IMR-90 (cell line): ENCODE results near the gene CDK11B. TPM values are rescaled to one million over a fixed set of nuclear protein-coding genes. Genes with fewer than 3 reads are reported as not detected.

Experiments
- ATAC-seq: fragments of 200-7000 bp; cut with Tn5 transposase; 2 replicates; pipeline ENCODE4 v1.9.1; 2020; ENCODE audit warnings: low read depth, mild to moderate bottlenecking, moderate library complexity
- BruUV-seq: library from RNA; stranded (reverse); fragments of 400-500 nt; replicated peaks from 2 replicates; lab custom pipeline; 2021; lab: Mats Ljungman, UMichigan
- CTCF ChIA-PET: fragments of 300-600 bp; formaldehyde crosslinking; extraction: SDS; loops from one replicate; lab custom pipeline; 2021; ENCODE audit warnings: antibody characterized with exemption; lab: Yijun Ruan, JAX
- POLR2A ChIA-PET: fragments of 300-600 bp; sonication (Branson Sonifier 250); formaldehyde crosslinking; loops from one replicate; lab custom pipeline; 2022; ENCODE audit warnings: antibody characterized with exemption; ENCODE audit not compliant: unreplicated experiment; lab: Charles Lee
- DNase-seq: peaks from one replicate; pipeline ENCODE4 v3.0.0; 2013
- H2AFZ ChIP-seq: replicated peaks from 2 replicates; pipeline ENCODE3; 2013; ENCODE audit warnings: low read length, mild to moderate bottlenecking; ENCODE audit not compliant: poor library complexity
- H2AK5ac ChIP-seq: 2 replicates; pipeline ENCODE4 v1.6.1; 2013; ENCODE audit warnings: low read depth, low read length, inconsistent platforms
- H2AK9ac ChIP-seq: replicated peaks from 2 replicates; pipeline ENCODE3; 2013; ENCODE audit warnings: mild to moderate bottlenecking, low read depth, low read length, moderate library complexity; ENCODE audit not compliant: poor library complexity
- H2BK120ac ChIP-seq: 2 replicates; pipeline ENCODE4 v1.6.1; 2013; ENCODE audit warnings: low read depth, low read length, inconsistent platforms
- H2BK15ac ChIP-seq: 3 replicates; pipeline ENCODE4 v1.6.1; 2013; ENCODE audit warnings: low read depth, low read length, inconsistent platforms
- H2BK20ac ChIP-seq: 2 replicates; pipeline ENCODE4 v1.6.1; 2013; ENCODE audit warnings: low read depth, mild to moderate bottlenecking, inconsistent platforms, low read length, moderate library complexity
- H2BK5ac ChIP-seq: 2 replicates; pipeline ENCODE4 v1.6.1; 2013; ENCODE audit warnings: mild to moderate bottlenecking, low read depth, low read length, inconsistent platforms; ENCODE audit not compliant: poor library complexity, severe bottlenecking
- H3K14ac ChIP-seq: replicated peaks from 2 replicates; pipeline ENCODE4 v1.6.1; 2013; ENCODE audit warnings: low read depth, low read length, inconsistent platforms
- H3K18ac ChIP-seq: 2 replicates; pipeline ENCODE4 v1.6.1; 2013; ENCODE audit warnings: low read depth, low read length, control low read depth
- H3K23ac ChIP-seq: 2 replicates; pipeline ENCODE4 v1.6.1; 2013; ENCODE audit warnings: low read depth, low read length, inconsistent platforms
- H3K27ac ChIP-seq: 2 replicates; pipeline ENCODE4 v1.5.1; 2013; ENCODE audit warnings: mild to moderate bottlenecking, control low read depth, low read length; ENCODE audit not compliant: insufficient read depth
- H3K27me3 ChIP-seq: 2 replicates; pipeline ENCODE4 v1.6.1; 2013; ENCODE audit warnings: low read length; ENCODE audit not compliant: control insufficient read depth, insufficient read depth
- H3K36me3 ChIP-seq: 2 replicates; pipeline ENCODE4 v1.6.1; 2013; ENCODE audit warnings: low read length, mixed read lengths; ENCODE audit not compliant: control insufficient read depth, insufficient read depth
- H3K4ac ChIP-seq: 2 replicates; pipeline ENCODE4 v1.6.1; 2013; ENCODE audit warnings: low read depth, low read length, inconsistent platforms
- H3K4me1 ChIP-seq: 2 replicates; pipeline ENCODE4 v1.6.1; 2013; ENCODE audit warnings: low read length, mixed read lengths; ENCODE audit not compliant: control insufficient read depth, insufficient read depth
- H3K4me2 ChIP-seq: 2 replicates; pipeline ENCODE4 v1.6.1; 2013; ENCODE audit warnings: low read depth, mild to moderate bottlenecking, control low read depth, low read length, moderate library complexity
- H3K4me3 ChIP-seq: 2 replicates; pipeline ENCODE4 v1.5.1; 2013; ENCODE audit warnings: low read depth, mild to moderate bottlenecking, control low read depth, low read length, moderate library complexity; ENCODE audit not compliant: insufficient read depth
- H3K56ac ChIP-seq: 2 replicates; pipeline ENCODE4 v1.6.1; 2013; ENCODE audit warnings: low read length, inconsistent platforms; ENCODE audit not compliant: insufficient read depth; ENCODE audit errors: extremely low read depth
- H3K79me1 ChIP-seq, 2 experiments: 2 replicates each; pipeline ENCODE4 v1.6.1; 2013; ENCODE audit warnings: low read length in 2 of 2, inconsistent platforms in 1 of 2, low read depth in 1 of 2
- H3K9ac ChIP-seq: 2 replicates; pipeline ENCODE4 v1.6.1; 2013; ENCODE audit warnings: low read depth, low read length, control low read depth
- H3K9me1 ChIP-seq: 2 replicates; pipeline ENCODE4 v1.6.1; 2013; ENCODE audit warnings: low read length, inconsistent platforms; ENCODE audit not compliant: insufficient read depth
- H3K9me3 ChIP-seq: 2 replicates; pipeline ENCODE4 v1.6.1; 2013; ENCODE audit warnings: low read length; ENCODE audit not compliant: control insufficient read depth, insufficient read depth
- H4K20me1 ChIP-seq: 2 replicates; pipeline ENCODE4 v1.6.1; 2013; ENCODE audit warnings: low read length, inconsistent platforms; ENCODE audit not compliant: insufficient read depth
- H4K5ac ChIP-seq: 2 replicates; pipeline ENCODE4 v1.6.1; 2013; ENCODE audit warnings: mild to moderate bottlenecking, low read depth, low read length, control low read depth
- H4K8ac ChIP-seq, 2 experiments: 2 replicates each; pipeline ENCODE4 v1.6.1; 2013; ENCODE audit warnings: low read depth in 2 of 2, low read length in 2 of 2, control low read depth in 1 of 2, inconsistent platforms in 1 of 2
- H4K91ac ChIP-seq: 2 replicates; pipeline ENCODE4 v1.6.1; 2013; ENCODE audit warnings: low read depth, low read length, inconsistent platforms; ENCODE audit not compliant: insufficient read depth
- ELK1 ChIP-seq: fragments of 150-350 bp; IDR thresholded peaks from 2 replicates; pipeline ENCODE4 v1.6.1; 2016; ENCODE audit warnings: low read depth, mild to moderate bottlenecking, low read length, moderate library complexity, borderline replicate concordance
- MXI1 ChIP-seq: IDR thresholded peaks from 2 replicates; pipeline ENCODE4 v1.6.1; 2012; ENCODE audit warnings: low read depth, mild to moderate bottlenecking, low read length, moderate library complexity, borderline replicate concordance
- POLR2A ChIP-seq: IDR thresholded peaks from 2 replicates; pipeline ENCODE4 v1.6.1; 2012; ENCODE audit warnings: mild to moderate bottlenecking, low read depth, low read length
- RFX5 ChIP-seq: IDR thresholded peaks from 2 replicates; pipeline ENCODE4 v1.8.0; 2012; ENCODE audit warnings: low read depth, mild to moderate bottlenecking, low read length, moderate library complexity
- SMC3 ChIP-seq: fragments of 150-350 bp; IDR thresholded peaks from 2 replicates; pipeline ENCODE4 v1.6.1; 2016; ENCODE audit warnings: low read depth, mild to moderate bottlenecking, antibody characterized with exemption, low read length, moderate library complexity
- USF2 ChIP-seq: fragments of 150-350 bp; IDR thresholded peaks from 2 replicates; pipeline ENCODE4 v1.6.1; 2017; ENCODE audit warnings: mild to moderate bottlenecking, antibody characterized with exemption, low read length, low read depth
- WGBS, 2 experiments: methylation state at CpG; one replicate each; pipeline versions ENCODE4 v1.1.5 to v1.1.7; 2013; ENCODE audit warnings: missing lambda C conversion rate in 2 of 2; ENCODE audit not compliant: insufficient read length in 1 of 2; ENCODE audit errors: extremely low coverage in 2 of 2; 5-methylcytosine and 5-hydroxymethylcytosine counted together
- dilution Hi-C: fragments of 300-500 bp; cut with HindIII; formaldehyde crosslinking; loops from one replicate; pipeline ENCODE4 v1.14.3; 2018; ENCODE audit warnings: low sequenced_read_pairs; ENCODE audit not compliant: unreplicated experiment
- in situ Hi-C: fragments of 300-500 bp; cut with MboI; formaldehyde crosslinking; loops from 3 replicates; pipeline ENCODE4 v1.14.3; 2019; ENCODE audit warnings: low sequenced_read_pairs, inconsistent platforms, mixed read lengths
- intact Hi-C: fragments of 100-400 bp; cut with micrococcal nuclease; formaldehyde crosslinking; loops from 2 replicates; pipeline ENCODE4 v1.10.0; 2022
- polyA plus RNA-seq, 3 experiments: library from polyadenylated mRNA; depleted of rRNA; stranded (reverse); fragments of >200 nt; gene quantifications; 2 replicates each; pipeline ENCODE4 v1.2.3, GENCODE V29; 2012; ENCODE audit warnings: low replicate concordance in 1 of 3
- total RNA-seq: library from RNA; depleted of rRNA; stranded (reverse); fragments of >200 nt; gene quantifications from 2 replicates; pipeline ENCODE4 v1.2.3, GENCODE V29; 2012

Gene CDK11B
- total and polyA plus RNA-seq, 2 of the 4 experiments (the other 2 are of a cell fraction) = 8.2 to 19.1 TPM

DNA sequence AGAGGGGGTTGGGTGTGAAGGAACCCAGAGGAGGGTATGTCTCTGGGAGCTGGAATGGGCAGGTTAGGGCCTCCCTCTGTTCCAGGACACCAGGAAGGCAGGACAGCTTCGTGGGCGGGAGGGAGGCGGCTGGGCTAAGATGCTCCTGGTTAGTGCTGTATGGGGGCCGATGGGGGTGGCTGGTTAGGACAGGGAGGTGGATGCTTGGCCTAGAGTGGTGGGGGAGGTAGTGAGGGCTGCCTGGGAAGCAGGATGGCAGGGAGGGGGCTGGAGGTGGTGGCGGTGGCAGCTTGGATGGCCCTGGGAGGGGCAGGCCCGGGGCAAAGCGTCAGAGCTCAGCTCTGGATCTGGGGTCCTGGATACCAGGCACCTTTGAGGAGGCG, 33.0 kb downstream of the CDK11B start (continued):
- TF ChIP-seq USF2 = no peak

DNA sequence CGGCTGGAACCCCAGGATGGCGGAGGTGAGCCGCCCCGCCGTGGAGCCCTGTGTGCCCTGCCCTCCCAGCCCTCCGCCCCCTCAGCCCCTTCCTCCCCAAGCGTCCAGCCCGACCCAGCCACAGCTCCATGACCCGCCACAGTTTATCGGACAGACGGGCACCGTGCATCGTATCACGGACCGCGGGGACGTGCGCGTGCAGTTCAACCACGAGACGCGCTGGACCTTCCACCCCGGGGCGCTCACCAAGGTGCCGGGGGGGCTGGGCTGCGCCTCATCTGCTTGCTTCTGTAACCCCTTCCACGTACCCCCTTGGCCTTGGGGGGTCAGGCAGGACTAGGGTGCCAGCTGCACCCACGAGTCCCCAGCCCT, 33.4 kb downstream of the CDK11B start:
- in situ Hi-C loops (no loop called here), dilution Hi-C loops (no loop called here), intact Hi-C loops (no loop called here)
- no peak overlapping the region for H2AK5ac ChIP-seq
- H3K9me1 ChIP-seq = no peaks in the 10 kb centered on the region
- no peaks in the 10 kb centered on the region for H3K27me3 ChIP-seq
- H2BK15ac ChIP-seq = no peak overlapping the region
- H3K18ac ChIP-seq = no peak overlapping the region
- ChIA-PET POLR2A (no interaction called here), CTCF (no interaction called here)
- no peaks in the 10 kb centered on the region for H3K9me3 ChIP-seq
- peaks cover 20% of the 10 kb centered on the region for H4K20me1 ChIP-seq
- H3K9ac ChIP-seq = no peak overlapping the region
- TF ChIP-seq SMC3 (no peak), MXI1 (no peak), RFX5 (no peak), POLR2A (no peak), ELK1 (no peak)
- H4K91ac ChIP-seq = no peak overlapping the region
- no peak overlapping the region for H2BK20ac ChIP-seq
- no peak overlapping the region for H2BK5ac ChIP-seq
- no peak overlapping the region for H3K4me3 ChIP-seq
- no peak overlapping the region for H4K8ac ChIP-seq
- H3K4me1 ChIP-seq = peaks cover 3% of the 10 kb centered on the region; the same call in 1 of the 2 replicates
- no TSS peak for BruUV-seq
- no peak for DNase-seq
- no peak overlapping the region for H3K27ac ChIP-seq
- H2AK9ac ChIP-seq = peak overlapping the region; percentile 42
- H3K4me2 ChIP-seq = no peak overlapping the region
- no peak for ATAC-seq
- no peak overlapping the region for H3K56ac ChIP-seq
- no peak overlapping the region for H3K14ac ChIP-seq
- no peak overlapping the region for H3K4ac ChIP-seq
- no peak overlapping the region for H2AFZ ChIP-seq
- H3K36me3 ChIP-seq = peaks cover 31% of the 10 kb centered on the region
- no peak overlapping the region for H2BK120ac ChIP-seq
- WGBS, 2 experiments = 70% methylated on average over 2 of the region's 28 CpGs; no CpG with 5 or more reads in 1 of the 2 experiments
- peaks cover 0 to 16% of the 10 kb centered on the region in 2 experiments; a peak in 1 of 4 replicates for H3K79me1 ChIP-seq
- no peak overlapping the region for H3K23ac ChIP-seq
- no peak overlapping the region for H4K5ac ChIP-seq
